AG04450 (cell line): ENCODE results near the gene ENTPD6. TPM values are rescaled to one million over a fixed set of nuclear protein-coding genes. Genes with fewer than 3 reads are reported as not detected.

Experiments used
- CTCF ChIA-PET: fragments of 300-600, 350-600 bp; formaldehyde crosslinking; extraction: SDS; loops from one replicate; lab custom pipeline; 2022; ENCODE audit warnings: antibody characterized with exemption, inconsistent platforms; lab: Charles Lee
- POLR2A ChIA-PET: fragments of 350-600 bp; formaldehyde crosslinking; extraction: SDS; loops from one replicate; lab custom pipeline; 2021; ENCODE audit warnings: antibody characterized with exemption, inconsistent platforms; lab: Yijun Ruan, JAX
- DNase-seq: peaks from one replicate; pipeline ENCODE4 v3.0.0-alpha.2; 2011; ENCODE audit warnings: low read depth, low spot score
- H3K27ac ChIP-seq: one replicate; pipeline ENCODE4 v1.5.1; 2012; ENCODE audit warnings: low read depth, low read length, control low read depth
- H3K27me3 ChIP-seq: one replicate; pipeline ENCODE4 v1.6.0; 2012; ENCODE audit warnings: low read length; ENCODE audit not compliant: control insufficient read depth, insufficient read depth
- H3K4me3 ChIP-seq: 2 replicates; pipeline ENCODE4 v1.5.1; 2011; ENCODE audit warnings: mild to moderate bottlenecking, low read depth, low read length, control low read depth
- H3K9me3 ChIP-seq: 2 replicates; pipeline ENCODE4 v1.5.1; 2012; ENCODE audit warnings: low read length; ENCODE audit not compliant: control insufficient read depth, insufficient read depth
- polyA plus RNA-seq: library from polyadenylated mRNA; depleted of rRNA; stranded (reverse); fragments of >200 nt; gene quantifications from 2 replicates; pipeline ENCODE4 v1.2.3, GENCODE V29; 2011; rRNA removed
- small RNA-seq: library from RNA; depleted of rRNA; stranded (forward); fragments of <200 nt; gene quantifications from one replicate; pipeline ENCODE3, GENCODE V24; 2012; ENCODE audit warnings: low read depth; ENCODE audit not compliant: insufficient read length
- TF ChIP-seq, protein P1 (sequence below): IDR thresholded peaks from 2 replicates; pipeline ENCODE4 v1.5.1; 2011; ENCODE audit warnings: low read depth, low read length, control low read depth, inconsistent platforms

The ENTPD6 gene
- polyA plus RNA-seq, 1 experiment, result 39.9 TPM

DNA sequence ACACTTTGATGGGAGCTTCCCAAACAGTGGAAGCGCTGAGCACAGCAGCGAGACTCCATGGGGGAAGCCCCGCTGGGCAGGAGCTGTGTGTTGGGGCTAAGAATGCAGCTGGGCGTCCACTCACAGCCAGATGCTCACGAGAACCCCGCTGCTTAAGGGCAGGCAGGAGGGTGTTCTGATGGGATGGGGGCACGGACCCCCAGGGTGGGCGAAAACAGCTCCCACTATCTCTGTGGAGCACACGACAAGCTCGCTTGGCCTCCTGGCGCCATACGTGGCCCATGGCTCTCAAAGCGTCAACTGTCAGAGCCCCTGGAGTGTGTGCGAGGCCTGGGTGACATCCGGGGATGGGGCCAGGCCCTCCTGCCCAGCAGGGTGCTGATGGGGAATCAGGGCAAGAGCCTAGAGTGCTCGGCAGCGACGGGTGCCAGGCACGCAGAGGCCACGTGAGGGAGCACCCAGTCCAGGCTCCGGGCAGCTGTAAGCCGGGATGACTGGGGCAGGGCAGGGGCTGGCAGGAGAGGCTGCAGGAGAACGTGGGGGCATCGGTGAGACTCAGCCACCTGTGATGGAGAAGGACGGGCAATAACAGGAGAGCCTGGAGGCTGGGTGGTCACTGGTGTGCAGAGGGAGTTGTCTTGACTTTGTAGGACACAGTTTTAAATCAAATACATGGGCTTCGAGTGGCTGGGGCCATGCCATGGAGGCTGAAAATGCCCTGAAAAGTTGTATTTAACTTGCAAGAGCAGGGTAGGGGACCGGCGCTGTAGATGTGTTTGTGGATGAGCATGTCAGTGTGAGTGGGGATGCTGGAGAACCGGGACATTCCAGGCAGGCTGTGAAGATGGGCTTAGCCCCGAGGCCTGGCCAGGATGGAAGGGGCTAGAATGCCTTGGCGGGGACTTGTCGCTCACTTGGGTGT is 79.6 kb downstream of the ENTPD6 start:
- Histone ChIP-seq H3K27me3 (no peaks in the 10 kb centered on the region), H3K27ac (no peak overlapping the region), H3K4me3 (no peak overlapping the region), H3K9me3 (no peaks in the 10 kb centered on the region; the same call in 1 of the 2 replicates)
- CTCF ChIA-PET, result no interaction called here
- TF ChIP-seq, protein P1, sequence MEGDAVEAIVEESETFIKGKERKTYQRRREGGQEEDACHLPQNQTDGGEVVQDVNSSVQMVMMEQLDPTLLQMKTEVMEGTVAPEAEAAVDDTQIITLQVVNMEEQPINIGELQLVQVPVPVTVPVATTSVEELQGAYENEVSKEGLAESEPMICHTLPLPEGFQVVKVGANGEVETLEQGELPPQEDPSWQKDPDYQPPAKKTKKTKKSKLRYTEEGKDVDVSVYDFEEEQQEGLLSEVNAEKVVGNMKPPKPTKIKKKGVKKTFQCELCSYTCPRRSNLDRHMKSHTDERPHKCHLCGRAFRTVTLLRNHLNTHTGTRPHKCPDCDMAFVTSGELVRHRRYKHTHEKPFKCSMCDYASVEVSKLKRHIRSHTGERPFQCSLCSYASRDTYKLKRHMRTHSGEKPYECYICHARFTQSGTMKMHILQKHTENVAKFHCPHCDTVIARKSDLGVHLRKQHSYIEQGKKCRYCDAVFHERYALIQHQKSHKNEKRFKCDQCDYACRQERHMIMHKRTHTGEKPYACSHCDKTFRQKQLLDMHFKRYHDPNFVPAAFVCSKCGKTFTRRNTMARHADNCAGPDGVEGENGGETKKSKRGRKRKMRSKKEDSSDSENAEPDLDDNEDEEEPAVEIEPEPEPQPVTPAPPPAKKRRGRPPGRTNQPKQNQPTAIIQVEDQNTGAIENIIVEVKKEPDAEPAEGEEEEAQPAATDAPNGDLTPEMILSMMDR, result no peak
- no peak for DNase-seq
- POLR2A ChIA-PET, result no interaction called here

DNA sequence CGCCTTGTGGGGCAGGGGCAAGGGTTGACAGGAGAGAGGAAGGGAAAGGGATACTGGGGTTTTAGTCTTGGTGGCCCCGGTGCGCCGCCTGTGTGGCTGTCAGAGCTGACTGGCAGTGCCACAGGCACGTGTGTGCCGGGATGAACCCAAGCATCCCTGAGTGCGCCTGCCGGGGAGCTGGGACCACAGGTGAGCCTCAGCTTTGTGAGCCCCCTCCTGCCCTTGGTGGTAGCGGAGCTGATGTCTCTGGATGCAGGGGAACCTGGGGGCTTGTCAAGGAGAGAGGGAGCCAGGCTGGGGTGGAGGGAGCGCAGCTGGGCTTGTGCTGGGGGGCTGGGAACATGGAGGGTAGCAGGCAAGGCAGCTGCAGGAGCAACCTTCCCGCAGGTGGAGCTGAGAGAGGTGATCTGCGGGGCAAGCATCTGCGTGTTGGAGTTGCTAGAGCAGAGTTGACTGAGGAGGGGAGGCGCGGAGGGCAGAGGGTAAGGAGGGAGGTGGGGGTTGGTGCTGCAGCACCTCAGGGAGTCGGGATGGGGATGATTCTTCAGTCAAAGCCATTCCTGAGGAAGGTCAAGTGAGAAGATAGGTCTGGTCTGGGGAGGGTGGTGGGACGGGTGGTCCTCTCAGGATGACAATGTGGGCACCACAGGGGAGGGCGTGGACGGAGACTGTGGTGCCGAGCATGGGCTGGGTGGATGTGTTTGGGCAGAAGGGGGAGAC is 80.5 kb downstream of the ENTPD6 start:
- CTCF ChIA-PET, result no interaction called here
- DNase-seq, result no peak
- POLR2A ChIA-PET, result no interaction called here
- TF ChIP-seq, protein P1, result no peak
- Histone ChIP-seq H3K4me3 (no peak overlapping the region), H3K9me3 (no peaks in the 10 kb centered on the region; the same call in 1 of the 2 replicates), H3K27me3 (no peaks in the 10 kb centered on the region), H3K27ac (no peak overlapping the region)

Small RNA genes lying within 50 kb of the gene (small RNA-seq; reads per million reads assigned to genes)
- gene AL035252.4 (not detected), gene AL121772.2 (not detected), gene RF00019 (not detected)

Other genes with a start within 250 kb of the ENTPD6 start
- gene CST7, start 246.4 kb upstream of the ENTPD6 start, polyA plus RNA-seq, result not detected in 2 replicates
- gene APMAP, start 203.0 kb upstream of the ENTPD6 start, polyA plus RNA-seq, result 94.5 and 97.4 TPM in 2 replicates
- gene ACSS1, start 137.6 kb upstream of the ENTPD6 start, polyA plus RNA-seq, result 1.1 and 1.2 TPM in 2 replicates
- gene VSX1, start 113.6 kb upstream of the ENTPD6 start, polyA plus RNA-seq, result 0.06 TPM in 1 of 2 replicates, not detected in the other
- gene PYGB, start 52.4 kb downstream of the ENTPD6 start, polyA plus RNA-seq, result 43.2 and 60.0 TPM in 2 replicates
- 33.6 and 38.5 TPM in 2 replicates for gene ABHD12, start 195.1 kb downstream of the ENTPD6 start, polyA plus RNA-seq
- 2.8 and 3.7 TPM in 2 replicates for gene GINS1, start 212.0 kb downstream of the ENTPD6 start, polyA plus RNA-seq